Measurements from ENCODE around the gene STK38.
A peak's percentile ranks its signal among the peaks of the same experiment; 100 is the strongest.
"Not testable (repeated sequence)": the region's sequence is repeated elsewhere in the genome, so short reads cannot be mapped to it uniquely, and the experiment has no call there.

STK38 gene

GRCh38 chr6:36517408-36517807 lies 29.9 kb downstream of the STK38 start:
- DNase-seq, result no peak

DNA sequence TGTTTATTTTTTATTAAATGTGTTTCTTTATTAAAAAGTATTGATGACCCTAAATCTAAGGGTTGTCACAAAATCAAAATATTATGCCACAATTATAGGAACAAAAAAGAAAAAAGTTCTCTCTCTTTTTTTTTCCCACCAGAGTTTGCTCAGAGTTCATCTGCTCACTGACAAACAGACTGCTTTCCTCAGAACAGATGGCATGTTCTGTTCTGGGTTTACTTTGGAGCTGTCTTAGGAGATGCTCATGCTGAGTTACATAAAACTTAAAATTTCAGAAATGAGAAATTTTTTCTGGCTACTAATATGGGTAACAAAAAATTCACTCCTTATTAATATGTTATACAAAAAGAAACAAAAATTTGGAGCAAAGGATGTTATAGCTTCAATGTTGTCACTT lies 30.3 kb downstream of the STK38 start:
- DNase-seq, result no peak

GRCh38 chr6:36516559-36516958 lies 30.7 kb downstream of the STK38 start:
- DNase-seq, result no peak

GRCh38 chr6:36515844-36516243 lies 31.4 kb downstream of the STK38 start:
- no peak for DNase-seq

- DNase-seq, result no peak
Observed at GRCh38 chr6:36514554-36515456, 32.5 kb downstream of the STK38 start.

- DNase-seq, result no peak
Observed at GRCh38 chr6:36510365-36510764, 36.9 kb downstream of the STK38 start.

- no peak for DNase-seq
Observed at GRCh38 chr6:36508532-36508931, 38.7 kb downstream of the STK38 start.

- DNase-seq, result no peak
Observed at GRCh38 chr6:36506611-36507010, 40.7 kb downstream of the STK38 start.

- DNase-seq, result no peak
Observed at GRCh38 chr6:36505744-36506534, 41.3 kb downstream of the STK38 start.

GRCh38 chr6:36504982-36505381 lies 42.3 kb downstream of the STK38 start:
- DNase-seq, result no peak

- no peak for DNase-seq
Observed at GRCh38 chr6:36504181-36504580, 43.1 kb downstream of the STK38 start.

DNA sequence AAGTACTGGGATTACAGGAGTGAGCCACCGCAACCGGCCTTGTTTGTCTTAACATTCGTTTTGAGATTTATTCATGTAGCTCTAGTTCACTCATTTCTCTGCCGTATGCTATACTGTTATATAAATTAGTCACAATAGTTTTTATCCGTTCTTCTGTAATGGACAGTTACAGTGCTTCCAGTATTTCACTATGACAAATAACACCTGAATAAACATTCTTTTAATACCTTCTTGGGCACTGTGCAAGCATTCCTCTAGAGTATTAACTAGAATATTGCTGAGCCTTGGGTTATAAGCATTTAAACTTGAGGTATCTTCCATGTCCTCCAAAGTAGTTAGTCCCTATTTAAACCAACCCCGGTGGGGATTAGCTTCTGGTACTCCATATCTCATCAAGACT lies 45.6 kb downstream of the STK38 start:
- DNase-seq, result no peak

- DNase-seq, result no peak
Observed at GRCh38 chr6:36499918-36500317, 47.4 kb downstream of the STK38 start.

- no peak for DNase-seq
Observed at GRCh38 chr6:36495086-36495485, 52.2 kb downstream of the STK38 start.

GRCh38 chr6:36493859-36494258 lies 53.4 kb downstream of the STK38 start:
- DNase-seq, result peak; percentile 89

GRCh38 chr6:36493319-36493718 lies 54.0 kb downstream of the STK38 start:
- DNase-seq, result no peak

GRCh38 chr6:36492621-36493020 lies 54.7 kb downstream of the STK38 start:
- DNase-seq, result peak; percentile 89

GRCh38 chr6:36492092-36492491 lies 55.2 kb downstream of the STK38 start:
- no peak for DNase-seq

GRCh38 chr6:36491378-36491965 lies 55.8 kb downstream of the STK38 start:
- DNase-seq, result no peak

DNA sequence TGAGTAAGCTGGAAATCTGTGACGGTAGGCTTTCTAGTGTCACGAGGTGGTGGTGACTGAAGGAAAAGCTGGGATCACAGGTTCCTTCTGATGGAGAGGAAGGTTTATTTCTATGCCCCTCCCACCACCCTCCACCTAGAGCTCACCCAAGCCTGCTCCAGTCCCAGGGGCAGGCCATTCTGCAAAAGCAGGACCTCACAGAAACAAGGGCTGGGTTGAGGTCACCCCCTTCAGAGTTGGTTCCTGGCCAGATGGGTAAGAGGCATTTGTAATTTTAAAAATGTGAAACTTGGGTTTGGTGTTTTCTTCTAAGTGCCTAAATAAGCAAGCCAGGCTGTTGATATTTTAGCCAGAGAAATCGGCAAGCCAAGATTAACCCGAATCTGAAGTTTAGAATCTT lies 57.9 kb downstream of the STK38 start:
- DNase-seq, result no peak

DNA sequence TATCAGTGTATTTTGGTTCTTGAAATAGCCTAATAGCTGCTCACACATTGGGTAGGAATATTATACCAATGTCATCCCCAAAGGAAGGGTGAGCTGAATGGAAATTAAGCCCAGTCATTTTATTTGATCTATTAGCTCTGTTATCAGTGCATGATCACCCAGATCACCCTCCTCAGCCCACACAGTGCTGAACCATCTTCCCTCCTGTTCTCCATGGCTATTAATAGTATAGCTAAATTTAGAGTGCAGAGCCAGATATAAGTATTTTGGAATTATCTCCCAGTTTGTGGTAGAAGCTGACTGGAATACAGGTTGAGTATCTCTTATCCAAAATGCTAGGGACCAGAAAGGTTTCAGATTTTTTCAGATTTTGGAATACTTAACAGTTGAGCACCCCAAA lies 59.1 kb downstream of the STK38 start:
- no peak for DNase-seq

GRCh38 chr6:36487698-36488097 lies 59.6 kb downstream of the STK38 start:
- DNase-seq, result no peak

DNA sequence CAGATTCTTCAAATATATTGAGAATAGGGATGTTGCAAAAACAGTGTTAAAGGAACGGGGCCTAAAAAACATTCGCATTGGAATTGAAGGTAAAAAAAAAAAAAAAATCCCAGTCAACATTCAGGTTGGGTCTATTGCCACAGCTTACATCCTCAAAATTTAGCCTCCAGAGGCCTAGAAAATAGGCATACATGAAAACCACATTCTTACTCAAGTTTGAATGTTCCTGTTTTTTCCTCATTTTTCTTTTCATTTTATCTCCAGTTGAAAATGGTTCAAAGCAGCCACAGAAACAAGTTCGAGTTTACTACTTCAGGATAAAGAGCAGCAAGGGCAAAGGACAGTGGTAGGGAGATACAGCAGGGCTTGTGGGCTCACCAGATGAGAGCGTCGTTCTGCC lies 62.5 kb downstream of the STK38 start:
- DNase-seq, result peak; percentile 67

- not testable (repeated sequence) for DNase-seq
Observed at GRCh38 chr6:36483326-36483725, 64.0 kb downstream of the STK38 start.
